Measurements from ENCODE around the gene RPL12.

Gene RPL12

DNA sequence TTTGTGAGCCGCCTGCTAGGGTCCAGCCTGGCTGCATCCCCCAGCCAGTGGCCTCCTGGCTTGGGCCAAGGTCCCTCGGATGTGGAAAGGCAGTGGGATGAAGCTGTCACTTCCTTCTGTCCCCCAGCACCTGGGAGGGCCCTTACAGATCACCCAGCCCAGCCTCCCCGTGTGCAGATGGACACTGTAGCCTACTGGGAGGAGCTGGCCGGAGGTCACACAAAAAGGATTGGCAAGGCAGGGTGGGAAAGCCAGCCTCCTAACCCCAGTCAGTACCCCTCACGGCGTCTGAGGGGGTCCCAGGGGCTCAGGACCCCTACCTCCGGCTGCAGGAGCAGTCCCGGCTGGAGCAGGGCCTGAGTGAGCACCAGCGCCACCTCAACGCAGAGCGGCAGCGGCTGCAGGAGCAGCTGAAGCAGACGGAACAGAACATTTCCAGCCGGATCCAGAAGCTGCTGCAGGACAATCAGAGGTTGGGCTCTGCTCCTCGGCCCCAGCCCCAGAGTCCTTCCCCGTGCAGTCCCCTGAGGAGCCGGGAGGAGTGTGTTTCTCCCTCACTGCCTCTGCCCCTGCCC is 28.4 kb upstream of the RPL12 start:
- no peaks in the 10 kb centered on the region for H3K4me1 ChIP-seq (ENCODE audit: control insufficient read depth, low read length)
- H3K4me2 ChIP-seq (ENCODE audit: low read length), result no peak overlapping the region
- H4K20me1 ChIP-seq (ENCODE audit: control insufficient read depth, insufficient read depth, low read depth, low read length), result no peaks in the 10 kb centered on the region
- H3F3A ChIP-seq (ENCODE audit: control insufficient read depth, insufficient read depth), result no peaks in the 10 kb centered on the region
- H3K36me3 ChIP-seq (ENCODE audit: control insufficient read depth, low read length), result peaks cover 8% of the 10 kb centered on the region
- TF ChIP-seq, protein P1, sequence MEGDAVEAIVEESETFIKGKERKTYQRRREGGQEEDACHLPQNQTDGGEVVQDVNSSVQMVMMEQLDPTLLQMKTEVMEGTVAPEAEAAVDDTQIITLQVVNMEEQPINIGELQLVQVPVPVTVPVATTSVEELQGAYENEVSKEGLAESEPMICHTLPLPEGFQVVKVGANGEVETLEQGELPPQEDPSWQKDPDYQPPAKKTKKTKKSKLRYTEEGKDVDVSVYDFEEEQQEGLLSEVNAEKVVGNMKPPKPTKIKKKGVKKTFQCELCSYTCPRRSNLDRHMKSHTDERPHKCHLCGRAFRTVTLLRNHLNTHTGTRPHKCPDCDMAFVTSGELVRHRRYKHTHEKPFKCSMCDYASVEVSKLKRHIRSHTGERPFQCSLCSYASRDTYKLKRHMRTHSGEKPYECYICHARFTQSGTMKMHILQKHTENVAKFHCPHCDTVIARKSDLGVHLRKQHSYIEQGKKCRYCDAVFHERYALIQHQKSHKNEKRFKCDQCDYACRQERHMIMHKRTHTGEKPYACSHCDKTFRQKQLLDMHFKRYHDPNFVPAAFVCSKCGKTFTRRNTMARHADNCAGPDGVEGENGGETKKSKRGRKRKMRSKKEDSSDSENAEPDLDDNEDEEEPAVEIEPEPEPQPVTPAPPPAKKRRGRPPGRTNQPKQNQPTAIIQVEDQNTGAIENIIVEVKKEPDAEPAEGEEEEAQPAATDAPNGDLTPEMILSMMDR (IDR thresholded peaks at IDR 0.05; ENCODE audit: low read depth, low read length, poor library complexity, severe bottlenecking), result no peak
- TF ChIP-seq EZH2phosphoT487 (IDR thresholded peaks at IDR 0.05; ENCODE audit: borderline replicate concordance, low read length), result no peak
- no peaks in the 10 kb centered on the region for H3K9me2 ChIP-seq (replicated peaks; ENCODE audit: control insufficient read depth, low read length)
- no peak overlapping the region for H3K27ac ChIP-seq (ENCODE audit: low read depth, low read length)
- H3K27me3 ChIP-seq (ENCODE audit: control insufficient read depth, low read length), result no peaks in the 10 kb centered on the region
- no peak overlapping the region for H3K4me3 ChIP-seq (ENCODE audit: low read length)
- H3K79me2 ChIP-seq (ENCODE audit: control insufficient read depth, low read length), result no peaks in the 10 kb centered on the region
- H3K9me3 ChIP-seq (ENCODE audit: control insufficient read depth, insufficient read depth, low read length), result no peaks in the 10 kb centered on the region

DNA sequence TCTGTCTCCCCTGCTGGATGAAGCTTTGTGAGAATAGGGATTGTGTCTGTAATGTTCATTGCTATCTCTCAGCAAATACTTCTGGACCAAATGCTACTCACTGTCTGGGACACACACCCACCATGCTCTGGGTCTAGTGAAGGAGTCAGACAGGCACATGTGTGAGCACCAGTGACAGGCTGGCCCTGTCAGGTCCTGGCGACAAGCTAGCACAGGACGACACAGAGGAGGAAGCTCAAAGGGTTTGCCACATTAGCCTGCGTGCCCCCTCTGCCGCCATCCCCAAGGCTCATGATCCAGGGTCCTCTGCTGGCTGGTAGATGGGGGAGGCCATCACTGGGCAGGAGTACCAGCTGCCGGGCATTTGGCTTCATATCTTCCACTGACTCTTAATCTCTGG is 23.4 kb upstream of the RPL12 start:
- Histone ChIP-seq H3K4me2 (ENCODE audit: low read length) (no peak overlapping the region), H3K9me2 (replicated peaks; ENCODE audit: control insufficient read depth, low read length) (no peaks in the 10 kb centered on the region), H3K4me1 (ENCODE audit: control insufficient read depth, low read length) (no peaks in the 10 kb centered on the region), H3F3A (ENCODE audit: control insufficient read depth, insufficient read depth) (no peaks in the 10 kb centered on the region), H3K27me3 (ENCODE audit: control insufficient read depth, low read length) (no peaks in the 10 kb centered on the region), H3K9me3 (ENCODE audit: control insufficient read depth, insufficient read depth, low read length) (no peaks in the 10 kb centered on the region), H3K4me3 (ENCODE audit: low read length) (no peak overlapping the region), H3K36me3 (ENCODE audit: control insufficient read depth, low read length) (peaks cover 7% of the 10 kb centered on the region), H3K27ac (ENCODE audit: low read depth, low read length) (no peak overlapping the region), H4K20me1 (ENCODE audit: control insufficient read depth, insufficient read depth, low read depth, low read length) (no peaks in the 10 kb centered on the region), H3K79me2 (ENCODE audit: control insufficient read depth, low read length) (no peaks in the 10 kb centered on the region)
- TF ChIP-seq EZH2phosphoT487 (IDR thresholded peaks at IDR 0.05; ENCODE audit: borderline replicate concordance, low read length), result no peak
- TF ChIP-seq, protein P1 (IDR thresholded peaks at IDR 0.05; ENCODE audit: low read depth, low read length, poor library complexity, severe bottlenecking), result no peak

DNA sequence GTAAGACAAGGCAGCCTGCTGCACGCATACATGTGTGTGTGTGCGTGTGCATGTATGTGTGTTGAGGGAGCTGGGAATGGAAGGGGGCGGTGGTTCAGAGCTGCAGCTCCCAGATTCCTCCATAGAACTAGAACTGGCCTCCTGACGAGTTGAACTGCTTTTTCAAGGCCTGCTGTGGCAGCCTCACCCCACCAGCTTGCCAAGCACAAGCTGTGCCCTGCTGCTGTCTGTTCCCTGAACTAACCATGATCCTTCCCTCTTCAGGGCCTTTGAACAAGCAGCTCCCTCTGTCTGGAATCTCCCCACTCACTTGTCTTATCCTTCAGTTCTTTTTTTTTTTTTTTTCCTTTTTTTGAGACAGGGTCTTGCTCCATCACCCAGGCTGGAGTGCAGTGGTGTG is 22.7 kb upstream of the RPL12 start:
- Histone ChIP-seq H3K79me2 (ENCODE audit: control insufficient read depth, low read length) (no peaks in the 10 kb centered on the region), H3K4me2 (ENCODE audit: low read length) (no peak overlapping the region), H3K27ac (ENCODE audit: low read depth, low read length) (no peak overlapping the region), H4K20me1 (ENCODE audit: control insufficient read depth, insufficient read depth, low read depth, low read length) (no peaks in the 10 kb centered on the region), H3K9me3 (ENCODE audit: control insufficient read depth, insufficient read depth, low read length) (no peaks in the 10 kb centered on the region), H3K9me2 (replicated peaks; ENCODE audit: control insufficient read depth, low read length) (no peaks in the 10 kb centered on the region), H3K27me3 (ENCODE audit: control insufficient read depth, low read length) (no peaks in the 10 kb centered on the region), H3K36me3 (ENCODE audit: control insufficient read depth, low read length) (0 out of 2 replicates have a peak, but pooled peaks cover 3% of the 10 kb centered on the region), H3K4me1 (ENCODE audit: control insufficient read depth, low read length) (no peaks in the 10 kb centered on the region), H3K4me3 (ENCODE audit: low read length) (no peak overlapping the region), H3F3A (ENCODE audit: control insufficient read depth, insufficient read depth) (no peaks in the 10 kb centered on the region)
- TF ChIP-seq, protein P1 (IDR thresholded peaks at IDR 0.05; ENCODE audit: low read depth, low read length, poor library complexity, severe bottlenecking), result no peak
- no peak for TF ChIP-seq EZH2phosphoT487 (IDR thresholded peaks at IDR 0.05; ENCODE audit: borderline replicate concordance, low read length)
